GM13976 (cell line): ENCODE data around the gene ERAL1.

ENCODE experiments used
- DNase-seq: peaks from one replicate; pipeline ENCODE4 v3.0.0; 2012; ENCODE audit warnings: low spot score
- in situ Hi-C: fragments of 300-500 bp; cut with MboI; formaldehyde crosslinking; loops from one replicate; pipeline ENCODE4 v1.12.0; 2022; ENCODE audit warnings: low sequenced_read_pairs, mixed read lengths, inconsistent platforms; ENCODE audit not compliant: unreplicated experiment
- TF ChIP-seq, protein P1 (sequence below): IDR thresholded peaks from 2 replicates; pipeline ENCODE4 v1.5.1; 2012; ENCODE audit warnings: borderline replicate concordance, mild to moderate bottlenecking; ENCODE audit not compliant: insufficient read depth; ENCODE audit errors: extremely low read depth, missing control alignments, control extremely low read depth

Gene ERAL1

GRCh38 chr17:28849281-28849680 is 5.5 kb upstream of the ERAL1 start:
- TF ChIP-seq, protein P1, sequence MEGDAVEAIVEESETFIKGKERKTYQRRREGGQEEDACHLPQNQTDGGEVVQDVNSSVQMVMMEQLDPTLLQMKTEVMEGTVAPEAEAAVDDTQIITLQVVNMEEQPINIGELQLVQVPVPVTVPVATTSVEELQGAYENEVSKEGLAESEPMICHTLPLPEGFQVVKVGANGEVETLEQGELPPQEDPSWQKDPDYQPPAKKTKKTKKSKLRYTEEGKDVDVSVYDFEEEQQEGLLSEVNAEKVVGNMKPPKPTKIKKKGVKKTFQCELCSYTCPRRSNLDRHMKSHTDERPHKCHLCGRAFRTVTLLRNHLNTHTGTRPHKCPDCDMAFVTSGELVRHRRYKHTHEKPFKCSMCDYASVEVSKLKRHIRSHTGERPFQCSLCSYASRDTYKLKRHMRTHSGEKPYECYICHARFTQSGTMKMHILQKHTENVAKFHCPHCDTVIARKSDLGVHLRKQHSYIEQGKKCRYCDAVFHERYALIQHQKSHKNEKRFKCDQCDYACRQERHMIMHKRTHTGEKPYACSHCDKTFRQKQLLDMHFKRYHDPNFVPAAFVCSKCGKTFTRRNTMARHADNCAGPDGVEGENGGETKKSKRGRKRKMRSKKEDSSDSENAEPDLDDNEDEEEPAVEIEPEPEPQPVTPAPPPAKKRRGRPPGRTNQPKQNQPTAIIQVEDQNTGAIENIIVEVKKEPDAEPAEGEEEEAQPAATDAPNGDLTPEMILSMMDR, result no peak
- DNase-seq, result no peak
- in situ Hi-C loops, result no loop called here

DNA sequence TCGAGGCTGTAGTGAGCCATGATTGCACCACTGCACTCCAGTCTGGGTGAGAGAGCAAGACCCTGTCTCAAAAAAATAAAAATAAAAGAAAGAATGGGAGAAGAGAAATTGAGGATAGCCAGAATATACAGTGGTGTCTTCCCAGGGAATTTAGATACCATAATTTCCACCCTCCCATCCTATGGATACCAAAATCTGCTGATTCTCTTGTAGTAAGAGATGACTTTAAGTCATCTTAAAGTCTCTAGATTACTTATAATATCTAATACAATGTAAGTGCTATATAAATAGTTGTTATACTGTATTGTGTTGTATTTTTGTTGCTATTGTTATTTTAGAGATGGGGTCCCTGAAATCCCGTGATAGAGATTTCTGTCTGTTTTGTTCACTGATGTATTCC is 1.5 kb upstream of the ERAL1 start:
- TF ChIP-seq, protein P1, result no peak
- no peak for DNase-seq
- in situ Hi-C loops, result no loop called here

- no peak for DNase-seq
- in situ Hi-C loops, result no loop called here
- TF ChIP-seq, protein P1, result no peak
Observed at GRCh38 chr17:28855336-28855679, 492 bp downstream of the ERAL1 start.

GRCh38 chr17:28856028-28856574 is 1.3 kb downstream of the ERAL1 start:
- no peak for DNase-seq
- TF ChIP-seq, protein P1, result no peak
- in situ Hi-C loops, result no loop called here

GRCh38 chr17:28857905-28858800 is 3.3 kb downstream of the ERAL1 start:
- no peak for DNase-seq
- in situ Hi-C loops, result no loop called here
- TF ChIP-seq, protein P1, result no peak

DNA sequence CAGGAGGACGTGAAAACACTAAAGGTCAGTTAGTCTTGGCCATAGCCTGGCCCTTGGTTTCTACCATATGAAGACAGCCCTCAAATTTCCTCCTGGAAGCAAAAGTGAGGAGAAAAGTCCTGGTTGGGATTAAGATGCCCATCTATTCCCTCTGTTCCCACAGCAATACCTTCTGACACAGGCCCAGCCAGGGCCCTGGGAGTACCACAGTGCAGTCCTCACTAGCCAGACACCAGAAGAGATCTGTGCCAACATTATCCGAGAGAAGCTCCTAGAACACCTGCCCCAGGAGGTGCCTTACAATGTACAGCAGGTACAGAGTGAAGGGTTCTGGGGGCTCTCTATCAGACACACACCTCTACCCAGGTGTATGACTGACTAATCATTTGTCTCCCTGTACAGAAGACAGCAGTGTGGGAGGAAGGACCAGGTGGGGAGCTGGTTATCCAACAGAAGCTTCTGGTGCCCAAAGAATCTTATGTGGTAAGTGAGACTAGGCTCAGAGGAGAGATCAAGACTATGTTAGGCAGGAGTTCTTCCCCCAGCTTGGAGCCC is 4.1 kb downstream of the ERAL1 start:
- DNase-seq, result no peak
- in situ Hi-C loops, result no loop called here
- TF ChIP-seq, protein P1, result no peak
